Heart right ventricle (tissue), 16 donors: ENCODE measurements around the gene SIL1. TPM values are rescaled to one million over a fixed set of nuclear protein-coding genes. Genes with fewer than 3 reads are reported as not detected.

ENCODE experiments used
- ATAC-seq, 8 donors: fragments of 200-7000 bp; cut with Tn5 transposase; one replicate each; pipeline ENCODE4 v1.9.1; 2020; ENCODE audit warnings: mild to moderate bottlenecking in 8 of 8, moderate library complexity in 8 of 8, moderate number of reproducible peaks in 1 of 8
- DNase-seq, 2 donors: peaks; one replicate each; pipeline ENCODE4 v3.0.0-alpha.2; 2020
- H3K27ac ChIP-seq, 10 donors: fragments of 200-600 bp; sonication (generic) in 2 of 10; one replicate each; pipeline versions ENCODE4 v1.5.0 to v1.8.0; 2020 to 2022; ENCODE audit warnings: mild to moderate bottlenecking in 3 of 10
- H3K27me3 ChIP-seq, 7 donors: fragments of 200-600 bp; one replicate each; pipeline ENCODE4 v1.8.0; 2021 to 2022; ENCODE audit warnings: mild to moderate bottlenecking in 2 of 7
- H3K36me3 ChIP-seq, 9 donors: fragments of 200-600 bp; sonication (generic) in 1 of 9; one replicate each; pipeline versions ENCODE4 v1.5.0 to v1.8.0; 2020 to 2022; ENCODE audit warnings: mild to moderate bottlenecking in 2 of 9
- H3K4me1 ChIP-seq, 9 donors: fragments of 200-600 bp; sonication (generic) in 1 of 9; one replicate each; pipeline versions ENCODE4 v1.5.0 to v1.8.0; 2020 to 2022; ENCODE audit warnings: mild to moderate bottlenecking in 4 of 9
- H3K4me3 ChIP-seq, 10 donors: fragments of 200-600 bp; sonication (generic) in 2 of 10; one replicate each; pipeline versions ENCODE4 v1.5.0 to v1.8.0; 2020 to 2022; ENCODE audit warnings: mild to moderate bottlenecking in 7 of 10, moderate library complexity in 2 of 10
- H3K9me3 ChIP-seq, 11 donors: fragments of 200-600 bp in 10 of 11; sonication (generic) in 2 of 11; one replicate each; pipeline versions ENCODE4 v1.5.0 to v1.8.0; 2013 to 2022; ENCODE audit warnings: mild to moderate bottlenecking in 2 of 11, control low read depth in 1 of 11, moderate library complexity in 1 of 11
- CTCF ChIP-seq, 9 donors: fragments of 200-600 bp; sonication (generic) in 2 of 9; IDR thresholded peaks; one replicate each; pipeline versions ENCODE4 v1.5.0 to v1.8.0; 2021 to 2022; ENCODE audit warnings: antibody characterized with exemption in 9 of 9, mild to moderate bottlenecking in 5 of 9, moderate library complexity in 1 of 9
- WGBS, 2 donors: extraction: QIAGEN DNeasy Blood & Tissue Kit; methylation state at CpG; one replicate each; pipeline ENCODE4 v1.1.7; 2013; ENCODE audit warnings: inconsistent platforms in 1 of 2; 5-methylcytosine and 5-hydroxymethylcytosine counted together
- intact Hi-C, 10 donors: fragments of 100-400 bp; cut with DNase I; formaldehyde crosslinking; loops; one replicate each; pipeline versions ENCODE4 v1.11.1 to v1.14.2; 2022
- polyA plus RNA-seq, 2 donors: library from polyadenylated mRNA; stranded (reverse); fragments of 200-250 nt; gene quantifications; one replicate each; pipeline ENCODE4 v1.2.3, GENCODE V29; 2013
- total RNA-seq, 10 donors: library from RNA; stranded (reverse); fragmentation: NEBNext Ultra II Directional in 3 of 10; extraction: Animal tissue kit (Norgen Biotek cat#: 25700) in 3 of 10; gene quantifications; one replicate each; pipeline versions ENCODE4 v1.2.1 to v1.2.4, GENCODE V29; 2021 to 2023
- donor health status: Arrhythmogenic right ventricular cardiomyopathy.
- donor health status: ischemic (EF 13 %, LVEDD 7.1; RV severe dilation, severe dysfunction).
- donor health status: healthy with polysubstance abuse.
- donor health status: DM: no; HTN: yes; CAD: no.
- donor health status: DM: no; HTN: no; CAD: no.
- donor health status: ischemic (EF 25% LVEDD 6.9; RV normal size, moderate dysfunction).
- donor health status: ischemic (EF 25% LVEDD 5.7; RV mildly dilated, moderate dysfunction).
- donor health status: healthy.
- donor health status: DM: yes; HTN: yes; CAD: no.
- donor health status: Ischemic cardiomyopathy.
- donor health status: ischemic (EF 35%, LVEDD 5.7; RV mildly dilated, moderate dysfunction).
- donor health status: nonischemic (EF 11% LVEDD 7.7; RV severe dilation, severe dysfunction).
- donor health status: DM: yes; HTN: yes; CAD: no.
- donor health status: PGD.
- donor health status: ischemic (EF 29% LVEDD 5.4; RV normal size, mild dysfunction).
- donor health status: nonischemic (EF 23%, LVEDD 6.1; RV moderate dilation, normal function).

SIL1 gene
- total and polyA plus RNA-seq, 12 donors: 26.7 to 94.7 (median 44.3) TPM

GRCh38 chr5:138912093-138912492 is 286.1 kb downstream of the SIL1 start:
- no peaks in the 10 kb centered on the region for H3K9me3 ChIP-seq
- intact Hi-C loops: loop anchor here in 1 of 10 donors (5.0 to 10.0 kb wide), 2 partner anchors 65 to 643 kb away; no protein-coding TSS in a partner anchor
- DNase-seq (no peak), ATAC-seq (no peak)
- TF ChIP-seq CTCF (IDR thresholded peaks at IDR 0.05): no peak
- H3K27me3 ChIP-seq: no peaks in the 10 kb centered on the region
- peaks cover 0 to 65% (median 8%) of the 10 kb centered on the region in 9 donors for H3K36me3 ChIP-seq
- H3K27ac ChIP-seq: peak overlapping the region in 2 of 10 donors; percentile 26 to 55
- peaks cover 0 to 35% (median 18%) of the 10 kb centered on the region in 9 donors for H3K4me1 ChIP-seq
- no peak overlapping the region for H3K4me3 ChIP-seq
- 63 to 66% methylated on average over 4 of the region's 4 CpGs for WGBS, 2 donors

DNA sequence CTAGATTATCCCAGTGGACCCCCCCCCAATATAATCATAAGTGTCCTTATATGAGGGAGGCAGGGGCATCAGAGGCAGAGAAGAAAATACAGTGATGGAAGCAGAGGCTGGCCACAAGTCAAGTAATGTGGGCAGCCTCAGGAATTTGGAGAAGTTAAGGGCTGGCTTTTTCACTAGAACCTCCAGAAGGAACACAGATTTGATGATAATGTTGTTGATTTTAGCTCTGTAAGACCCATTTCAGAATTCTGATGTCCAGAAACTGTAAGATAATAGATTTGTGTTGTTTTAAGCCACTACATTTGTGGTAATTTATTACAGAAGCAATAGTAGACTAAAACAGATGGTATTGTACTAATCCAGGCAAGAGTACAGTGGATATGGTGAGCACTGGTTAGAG is 286.7 kb downstream of the SIL1 start:
- peaks cover 0 to 71% (median 12%) of the 10 kb centered on the region in 9 donors for H3K36me3 ChIP-seq
- no peak for TF ChIP-seq CTCF (IDR thresholded peaks at IDR 0.05)
- no peak for DNase-seq
- H3K9me3 ChIP-seq: no peaks in the 10 kb centered on the region
- H3K27ac ChIP-seq: peak overlapping the region in 1 of 10 donors; percentile 55
- H3K27me3 ChIP-seq: no peaks in the 10 kb centered on the region
- intact Hi-C loops: loop anchor here in 1 of 10 donors (5.0 to 10.0 kb wide), 2 partner anchors 66 to 643 kb away; no protein-coding TSS in a partner anchor
- no peak overlapping the region for H3K4me3 ChIP-seq
- H3K4me1 ChIP-seq: peaks cover 0 to 35% (median 18%) of the 10 kb centered on the region in 9 donors
- ATAC-seq: no peak

- Histone ChIP-seq H3K4me3 (no peak overlapping the region), H3K27ac (peak overlapping the region in 1 of 10 donors; percentile 19), H3K27me3 (no peaks in the 10 kb centered on the region), H3K4me1 (peaks cover 0 to 35% (median 18%) of the 10 kb centered on the region in 9 donors), H3K9me3 (no peaks in the 10 kb centered on the region), H3K36me3 (peaks cover 0 to 75% (median 15%) of the 10 kb centered on the region in 9 donors)
- TF ChIP-seq CTCF (IDR thresholded peaks at IDR 0.05): no peak
- 86 to 91% methylated on average over 7 of the region's 7 CpGs for WGBS, 2 donors
- no peak for ATAC-seq
- DNase-seq: no peak
- intact Hi-C loops: loop anchor here in 1 of 10 donors (5.0 to 10.0 kb wide), 2 partner anchors 67 to 644 kb away; no protein-coding TSS in a partner anchor
Measured at GRCh38 chr5:138910546-138911185, 287.5 kb downstream of the SIL1 start.

- intact Hi-C loops: loop anchor here in 1 of 10 donors (5.0 to 10.0 kb wide), 2 partner anchors 68 to 645 kb away; no protein-coding TSS in a partner anchor
Measured at GRCh38 chr5:138909734-138910133, 288.4 kb downstream of the SIL1 start.

More at GRCh38 chr5:138909734-138910133, 288.4 kb downstream of the SIL1 start:
- Histone ChIP-seq H3K36me3 (peaks cover 0 to 75% (median 21%) of the 10 kb centered on the region in 9 donors), H3K27ac (no peak overlapping the region), H3K27me3 (no peaks in the 10 kb centered on the region), H3K4me3 (no peak overlapping the region), H3K4me1 (peaks cover 0 to 32% (median 17%) of the 10 kb centered on the region in 9 donors), H3K9me3 (no peaks in the 10 kb centered on the region)
- ATAC-seq (no peak), DNase-seq (no peak)
- TF ChIP-seq CTCF (IDR thresholded peaks at IDR 0.05): no peak
- WGBS, 2 donors: 96 to 97% methylated on average over 2 of the region's 2 CpGs
